PC-9 (cell line): ENCODE results near the gene GLRB.

Experiments
- CTCF ChIP-seq: fragments of 200-600 bp; sonication (generic); conservative IDR thresholded peaks from 2 replicates; pipeline ENCODE4 v1.6.1; 2017; ENCODE audit warnings: mixed run types, antibody characterized with exemption, mild to moderate bottlenecking, moderate library complexity
- EZH2 ChIP-seq: fragments of 200-600 bp; sonication (generic); IDR thresholded peaks from 2 replicates; pipeline ENCODE4 v1.8.0; 2017; ENCODE audit warnings: antibody characterized with exemption, low read depth

GRCh38 chr4:157072002-157072401 is 3.9 kb upstream of the GLRB start:
- no peak for TF ChIP-seq EZH2
- TF ChIP-seq CTCF, result no peak
